Measurements from ENCODE around the gene AOPEP.

DNA sequence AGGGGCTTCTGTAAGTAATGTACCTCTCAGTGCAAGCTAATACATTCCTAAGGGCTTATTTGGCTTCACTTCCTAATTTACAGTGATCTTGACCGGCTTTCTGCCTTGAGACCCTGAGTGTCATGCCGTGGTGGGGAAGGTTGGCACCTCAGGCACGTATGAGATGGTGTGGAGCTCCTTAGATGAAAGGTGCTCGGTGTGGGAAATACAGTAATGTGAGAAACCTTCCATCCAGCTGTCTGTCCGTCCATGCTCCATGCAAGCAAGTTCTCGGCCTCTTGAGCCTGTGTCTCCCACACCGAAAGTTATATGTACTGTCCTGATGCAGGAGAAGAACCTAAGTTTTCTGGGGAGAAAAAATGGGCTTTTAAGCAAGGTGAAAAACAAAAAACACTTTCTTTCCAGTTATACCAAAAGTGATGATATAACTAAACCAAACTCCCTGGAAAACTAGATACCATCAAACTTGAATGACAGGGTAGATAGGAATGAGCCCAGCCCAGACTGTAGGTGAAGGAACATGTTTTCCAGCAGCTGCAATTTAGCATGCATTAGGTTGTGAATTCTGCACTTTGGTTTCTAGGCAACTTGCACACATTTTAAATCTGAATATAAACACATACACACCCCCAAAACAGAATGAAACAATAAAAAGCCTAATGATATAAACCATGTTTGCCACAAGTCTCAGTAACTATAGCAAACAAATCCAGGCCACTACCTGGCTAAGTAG lies 311.5 kb downstream of the AOPEP start:
- TF ChIP-seq CTCF (IDR thresholded peaks at IDR 0.05; ENCODE audit: low read length) (no peak), EZH2 (IDR thresholded peaks at IDR 0.05; ENCODE audit: borderline replicate concordance, low read length) (no peak)

Data from OCI-LY1 (cell line).